AG04449 (cell line): Measurements from ENCODE around the gene PRODH2.

Source experiments
- CTCF ChIA-PET: fragments of 350-600 bp; formaldehyde crosslinking; extraction: SDS; loops from one replicate; lab custom pipeline; 2021; ENCODE audit warnings: antibody characterized with exemption; lab: Yijun Ruan, JAX
- POLR2A ChIA-PET: fragments of 400-600, 350-600 bp; formaldehyde crosslinking; extraction: SDS; loops from one replicate; lab custom pipeline; 2020; ENCODE audit warnings: antibody characterized with exemption, inconsistent platforms; lab: Yijun Ruan, JAX
- DNase-seq: peaks from one replicate; pipeline ENCODE4 v3.0.0-alpha.2; 2010; ENCODE audit warnings: low read depth, low spot score
- H3K4me3 ChIP-seq: 2 replicates; pipeline ENCODE4 v1.5.1; 2011; ENCODE audit warnings: low read depth, mild to moderate bottlenecking, control low read depth, low read length
- CTCF ChIP-seq: IDR thresholded peaks from one replicate; pipeline ENCODE4 v1.5.1; 2011; ENCODE audit warnings: mild to moderate bottlenecking, moderate library complexity, low read length, control low read depth, inconsistent platforms; ENCODE audit not compliant: insufficient read depth; ENCODE audit errors: missing control alignments

The PRODH2 gene

GRCh38 chr19:35753634-35754369 is 58.8 kb downstream of the PRODH2 start:
- POLR2A ChIA-PET, result interaction anchor here (0.7 kb wide), 1 partner anchor 14 kb away, joined by 3 read pairs; no protein-coding TSS in a partner anchor
- no peak overlapping the region for H3K4me3 ChIP-seq
- TF ChIP-seq CTCF, result no peak
- no peak for DNase-seq
- CTCF ChIA-PET, result no interaction called here

- no peak for TF ChIP-seq CTCF
- no peak overlapping the region for H3K4me3 ChIP-seq
- POLR2A ChIA-PET, result no interaction called here
- no peak for DNase-seq
- CTCF ChIA-PET, result no interaction called here
Measured at GRCh38 chr19:35752746-35753350, 59.8 kb downstream of the PRODH2 start.

GRCh38 chr19:35751839-35752745 is 60.6 kb downstream of the PRODH2 start:
- no peak for TF ChIP-seq CTCF
- CTCF ChIA-PET, result no interaction called here
- POLR2A ChIA-PET, result no interaction called here
- DNase-seq, result no peak
- H3K4me3 ChIP-seq, result no peak overlapping the region

- no peak for DNase-seq
- ChIA-PET POLR2A (no interaction called here), CTCF (interaction anchor here (1.0 kb wide), 1 partner anchor 10 kb away, joined by 3 read pairs; no protein-coding TSS in a partner anchor)
- TF ChIP-seq CTCF, result no peak
- H3K4me3 ChIP-seq, result no peak overlapping the region
Measured at GRCh38 chr19:35750167-35750566, 62.5 kb downstream of the PRODH2 start.
